ENCODE results near the gene SDR9C7.
"Not testable (repeated sequence)": the region's sequence is repeated elsewhere in the genome, so short reads cannot be mapped to it uniquely, and the experiment has no call there.

The SDR9C7 gene

GRCh38 chr12:56951582-56952339 is 17.6 kb upstream of the SDR9C7 start:
- DNase-seq = no peak

- DNase-seq = no peak
Measured at GRCh38 chr12:56948881-56949280, 14.7 kb upstream of the SDR9C7 start.

- no peak for DNase-seq
Measured at GRCh38 chr12:56948457-56948777, 14.2 kb upstream of the SDR9C7 start.

- DNase-seq = no peak
Measured at GRCh38 chr12:56947633-56948456, 13.6 kb upstream of the SDR9C7 start.

GRCh38 chr12:56943878-56944277 is 9.7 kb upstream of the SDR9C7 start:
- no peak for DNase-seq

- not testable (repeated sequence) for DNase-seq
Measured at GRCh38 chr12:56943374-56943773, 9.2 kb upstream of the SDR9C7 start.

- DNase-seq = no peak
Measured at GRCh38 chr12:56941299-56942017, 7.2 kb upstream of the SDR9C7 start.

GRCh38 chr12:56940942-56941298 is 6.7 kb upstream of the SDR9C7 start:
- DNase-seq = not testable (repeated sequence)

- DNase-seq = no peak
Measured at GRCh38 chr12:56935752-56936151, 1.5 kb upstream of the SDR9C7 start.

GRCh38 chr12:56935157-56935556 is 949 bp upstream of the SDR9C7 start:
- no peak for DNase-seq

GRCh38 chr12:56932867-56933266 is 1.3 kb downstream of the SDR9C7 start:
- no peak for DNase-seq

- no peak for DNase-seq
Measured at GRCh38 chr12:56932146-56932545, 2.1 kb downstream of the SDR9C7 start.

- DNase-seq = no peak
Measured at GRCh38 chr12:56931474-56931978, 2.7 kb downstream of the SDR9C7 start.

- no peak for DNase-seq
Measured at GRCh38 chr12:56930241-56930640, 4.0 kb downstream of the SDR9C7 start.

- no peak for DNase-seq
Measured at GRCh38 chr12:56929780-56930179, 4.4 kb downstream of the SDR9C7 start.

- no peak for DNase-seq
Measured at GRCh38 chr12:56928262-56928661, 5.9 kb downstream of the SDR9C7 start.

GRCh38 chr12:56927281-56927680 is 6.9 kb downstream of the SDR9C7 start:
- DNase-seq = no peak

GRCh38 chr12:56922031-56922430 is 12.2 kb downstream of the SDR9C7 start:
- no peak for DNase-seq

GRCh38 chr12:56921346-56921745 is 12.9 kb downstream of the SDR9C7 start:
- DNase-seq = no peak

- DNase-seq = not testable (repeated sequence)
Measured at GRCh38 chr12:56918139-56918538, 16.1 kb downstream of the SDR9C7 start.

GRCh38 chr12:56916996-56917333 is 17.2 kb downstream of the SDR9C7 start:
- no peak for DNase-seq

- no peak for DNase-seq
Measured at GRCh38 chr12:56916296-56916995, 17.8 kb downstream of the SDR9C7 start.

- DNase-seq = no peak
Measured at GRCh38 chr12:56914724-56915123, 19.5 kb downstream of the SDR9C7 start.
